Chondrocyte (in vitro differentiated cells): ENCODE results near the gene STAC. TPM values are rescaled to one million over a fixed set of nuclear protein-coding genes. Genes with fewer than 3 reads are reported as not detected.

Source experiments
- DNase-seq: peaks from one replicate; pipeline ENCODE4 v3.0.0; 2021; ENCODE audit warnings: mixed read lengths, low spot score
- H3K27ac Mint-ChIP-seq: one replicate; pipeline ENCODE4 v1.8.0; 2021; ENCODE audit warnings: mild to moderate bottlenecking, moderate library complexity, mixed read lengths; ENCODE audit not compliant: unreplicated experiment
- H3K27me3 Mint-ChIP-seq: 2 replicates; pipeline ENCODE4 v1.8.0; 2021; ENCODE audit warnings: low read depth, mixed read lengths
- H3K36me3 Mint-ChIP-seq: 2 replicates; pipeline ENCODE4 v1.8.0; 2021; ENCODE audit warnings: low read depth, mixed read lengths
- H3K4me1 Mint-ChIP-seq: 2 replicates; pipeline ENCODE4 v1.8.0; 2021; ENCODE audit warnings: low read depth, mild to moderate bottlenecking, mixed read lengths
- H3K4me3 Mint-ChIP-seq: one replicate; pipeline ENCODE4 v1.8.0; 2021; ENCODE audit warnings: mild to moderate bottlenecking, moderate library complexity, mixed read lengths; ENCODE audit not compliant: unreplicated experiment
- H3K9me3 Mint-ChIP-seq: 2 replicates; pipeline ENCODE4 v1.8.0; 2021; ENCODE audit warnings: low read depth, mixed read lengths
- CTCF ChIP-seq: fragments of 200-600 bp; sonication (generic); IDR thresholded peaks from 2 replicates; pipeline ENCODE4 v1.5.0; 2021; ENCODE audit warnings: antibody characterized with exemption, mild to moderate bottlenecking, moderate library complexity
- total RNA-seq: library from RNA; stranded (reverse); gene quantifications from 3 replicates; pipeline ENCODE4 v1.2.1, GENCODE V29; 2021

STAC gene
- total RNA-seq, 1 donor from 2014 or later = 0.07 TPM

DNA sequence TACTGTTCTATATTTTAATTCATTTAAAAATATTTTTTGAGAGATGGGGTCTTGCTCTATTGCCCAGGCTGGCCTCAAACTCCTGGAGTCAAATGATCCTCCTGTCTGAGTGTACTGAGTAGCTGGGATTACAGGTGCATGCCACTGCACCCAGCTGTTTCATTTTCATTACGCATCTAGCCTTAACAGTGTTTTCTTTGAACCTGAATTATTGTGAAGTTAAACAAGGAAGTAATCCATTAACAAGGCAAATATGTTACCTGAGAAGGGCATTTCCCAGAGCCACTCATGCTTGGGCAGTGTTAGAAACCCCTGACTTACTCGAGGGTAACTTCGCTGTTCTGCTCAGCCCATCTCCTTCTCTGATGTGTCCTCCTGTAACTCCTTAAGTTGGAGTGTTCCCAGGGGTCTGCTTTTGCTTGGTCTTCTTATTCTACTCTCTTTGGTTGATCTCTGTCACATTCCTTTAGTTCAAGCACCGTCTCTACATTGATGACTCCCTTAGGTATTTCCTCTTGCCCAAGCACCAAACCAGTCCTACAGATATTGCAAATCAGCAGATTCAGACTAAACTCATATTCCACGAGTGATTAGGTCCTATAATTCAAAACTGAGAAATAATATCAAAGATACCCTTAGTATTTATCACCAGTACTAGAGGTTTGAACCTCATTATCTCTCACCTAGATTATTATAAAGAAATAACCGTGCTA, 107.9 kb downstream of the STAC start:
- no peak for TF ChIP-seq CTCF
- Mint-ChIP-seq H3K27me3 (peaks cover 13% of the 10 kb centered on the region), H3K27ac (no peak overlapping the region), H3K36me3 (no peaks in the 10 kb centered on the region), H3K4me1 (no peaks in the 10 kb centered on the region), H3K9me3 (no peaks in the 10 kb centered on the region), H3K4me3 (no peak overlapping the region)
- DNase-seq = no peak

DNA sequence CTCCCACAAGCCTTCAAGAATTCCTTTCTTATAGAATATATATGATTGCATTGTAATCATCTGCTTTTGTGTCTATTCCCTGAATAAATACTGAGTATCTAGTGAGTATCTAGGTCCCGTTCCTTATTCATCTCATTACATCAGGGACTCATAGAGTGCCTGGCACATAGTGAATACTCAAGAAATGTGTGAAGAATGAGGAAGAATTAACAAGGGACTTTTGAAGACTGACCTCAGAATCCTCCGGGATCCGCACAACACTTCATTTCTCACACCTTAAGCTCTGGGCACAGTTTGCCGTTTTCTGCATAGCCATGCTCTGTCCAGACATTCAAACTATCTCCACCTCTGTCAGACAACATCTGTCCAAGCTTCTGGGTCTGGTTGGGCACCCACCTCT, 108.8 kb downstream of the STAC start:
- Mint-ChIP-seq H3K4me3 (no peak overlapping the region), H3K9me3 (no peaks in the 10 kb centered on the region), H3K4me1 (no peaks in the 10 kb centered on the region), H3K27me3 (peaks cover 13% of the 10 kb centered on the region), H3K36me3 (no peaks in the 10 kb centered on the region), H3K27ac (no peak overlapping the region)
- TF ChIP-seq CTCF = no peak
- no peak for DNase-seq

DNA sequence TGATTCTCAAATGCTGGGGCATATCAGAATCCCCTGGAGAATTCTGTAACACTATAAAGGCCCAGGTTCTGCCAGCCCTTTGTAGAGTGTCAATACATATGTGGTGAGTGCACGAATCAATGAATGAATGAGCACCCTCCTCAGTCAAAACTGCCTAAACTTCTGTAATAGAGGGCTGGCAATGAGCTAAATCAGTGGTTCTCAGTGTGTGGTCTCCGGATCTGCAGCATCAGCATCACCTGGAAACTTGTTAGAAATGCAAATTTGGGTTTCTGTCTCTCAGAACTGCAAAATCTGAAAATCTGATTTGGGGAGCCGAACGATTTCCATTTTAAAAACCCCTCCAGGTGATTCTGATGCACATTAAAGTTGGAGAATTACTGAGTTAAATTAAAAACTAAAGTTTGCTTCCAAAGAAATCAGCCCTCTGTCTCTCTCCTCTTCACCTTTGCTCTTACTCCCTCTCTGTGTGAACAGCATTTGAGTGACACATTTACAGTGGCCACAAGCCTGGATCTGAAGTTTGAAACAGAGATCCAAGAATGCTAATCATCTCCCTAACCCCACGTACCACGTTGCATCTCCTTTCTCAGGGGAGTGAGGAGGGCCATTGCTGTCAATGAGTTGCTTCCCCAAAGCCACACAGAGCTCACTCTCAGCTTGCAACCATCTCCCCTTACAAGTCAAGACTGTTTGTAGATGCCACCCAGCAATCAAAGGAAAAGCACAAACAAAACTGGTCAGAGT, 109.5 kb downstream of the STAC start:
- no peak for DNase-seq
- TF ChIP-seq CTCF = no peak
- Mint-ChIP-seq H3K27me3 (peaks cover 13% of the 10 kb centered on the region), H3K36me3 (no peaks in the 10 kb centered on the region), H3K4me1 (no peaks in the 10 kb centered on the region), H3K9me3 (no peaks in the 10 kb centered on the region), H3K27ac (no peak overlapping the region), H3K4me3 (no peak overlapping the region)

DNA sequence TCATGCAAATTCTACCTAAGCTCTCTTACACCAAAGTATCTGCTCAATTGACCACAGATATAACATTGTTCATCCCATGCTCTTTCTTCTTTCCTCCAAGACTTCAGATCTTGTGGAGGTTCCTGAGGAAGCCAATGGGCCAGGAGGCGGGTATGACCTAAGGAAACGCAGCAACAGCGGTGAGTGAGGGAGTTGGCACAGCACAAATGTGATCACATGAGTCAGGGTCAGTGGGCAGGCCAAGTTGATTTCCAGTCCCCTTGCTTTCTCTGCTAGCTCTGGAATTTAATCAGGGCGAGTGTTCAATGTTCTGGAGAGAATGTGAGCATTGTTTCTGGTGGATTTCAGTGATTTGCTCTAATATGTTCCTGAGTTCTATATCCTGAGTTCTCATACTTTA, 112.7 kb downstream of the STAC start:
- no peaks in the 10 kb centered on the region for H3K9me3 Mint-ChIP-seq
- no peak for TF ChIP-seq CTCF

GRCh38 chr3:36494461-36495109, 114.3 kb downstream of the STAC start:
- no peaks in the 10 kb centered on the region for H3K36me3 Mint-ChIP-seq
- no peaks in the 10 kb centered on the region for H3K4me1 Mint-ChIP-seq
- no peaks in the 10 kb centered on the region for H3K9me3 Mint-ChIP-seq
- DNase-seq = no peak
- TF ChIP-seq CTCF = no peak
- H3K27ac Mint-ChIP-seq = no peak overlapping the region
- H3K4me3 Mint-ChIP-seq = no peak overlapping the region
- peaks cover 9% of the 10 kb centered on the region for H3K27me3 Mint-ChIP-seq

More for the DNA sequence above, 112.7 kb downstream of the STAC start:
- Mint-ChIP-seq H3K27me3 (peaks cover 13% of the 10 kb centered on the region), H3K27ac (no peak overlapping the region), H3K4me3 (no peak overlapping the region), H3K4me1 (no peaks in the 10 kb centered on the region), H3K36me3 (no peaks in the 10 kb centered on the region)
- no peak for DNase-seq
